Eye (tissue), 1 donor: ENCODE data around the gene SASH1.

Source experiments
- DNase-seq: peaks from one replicate; pipeline ENCODE4 v3.0.0-alpha.2; 2015

SASH1 gene

GRCh38 chr6:148525453-148525852, 182.8 kb downstream of the SASH1 start:
- DNase-seq, result no peak

- DNase-seq, result no peak
Measured at GRCh38 chr6:148526145-148526544, 183.5 kb downstream of the SASH1 start.

GRCh38 chr6:148528292-148528691, 185.7 kb downstream of the SASH1 start:
- DNase-seq, result no peak

- no peak for DNase-seq
Measured at GRCh38 chr6:148529010-148529409, 186.4 kb downstream of the SASH1 start.

GRCh38 chr6:148530394-148530953, 187.8 kb downstream of the SASH1 start:
- no peak for DNase-seq

- no peak for DNase-seq
Measured at GRCh38 chr6:148530976-148531375, 188.3 kb downstream of the SASH1 start.

GRCh38 chr6:148532698-148533097, 190.1 kb downstream of the SASH1 start:
- DNase-seq, result no peak

- no peak for DNase-seq
Measured at GRCh38 chr6:148533309-148534107, 190.9 kb downstream of the SASH1 start.

GRCh38 chr6:148534871-148535270, 192.2 kb downstream of the SASH1 start:
- no peak for DNase-seq

GRCh38 chr6:148535381-148535780, 192.7 kb downstream of the SASH1 start:
- no peak for DNase-seq

GRCh38 chr6:148535976-148536375, 193.3 kb downstream of the SASH1 start:
- DNase-seq, result no peak

GRCh38 chr6:148538261-148539190, 195.9 kb downstream of the SASH1 start:
- DNase-seq, result peak; percentile 19

GRCh38 chr6:148543540-148543939, 200.9 kb downstream of the SASH1 start:
- DNase-seq, result no peak

GRCh38 chr6:148544421-148544820, 201.8 kb downstream of the SASH1 start:
- no peak for DNase-seq

- no peak for DNase-seq
Measured at GRCh38 chr6:148545901-148546300, 203.3 kb downstream of the SASH1 start.

GRCh38 chr6:148547110-148547509, 204.5 kb downstream of the SASH1 start:
- DNase-seq, result no peak

- no peak for DNase-seq
Measured at GRCh38 chr6:148548065-148548748, 205.6 kb downstream of the SASH1 start.

- DNase-seq, result no peak
Measured at GRCh38 chr6:148548749-148549140, 206.1 kb downstream of the SASH1 start.

GRCh38 chr6:148550569-148550968, 207.9 kb downstream of the SASH1 start:
- no peak for DNase-seq

GRCh38 chr6:148551226-148551625, 208.6 kb downstream of the SASH1 start:
- no peak for DNase-seq

- DNase-seq, result no peak
Measured at GRCh38 chr6:148556410-148556809, 213.8 kb downstream of the SASH1 start.

GRCh38 chr6:148557796-148558321, 215.2 kb downstream of the SASH1 start:
- no peak for DNase-seq
